Peyer's patch (tissue), 4 donors: Measurements from ENCODE around the gene STK32C. TPM values are rescaled to one million over a fixed set of nuclear protein-coding genes. Genes with fewer than 3 reads are reported as not detected.

ENCODE experiments used
- DNase-seq, 3 donors: peaks; one replicate each; pipeline ENCODE4 v3.0.0-alpha.2; 2017 to 2019
- H3K27ac ChIP-seq, 4 donors: fragments of 200-600 bp; sonication (generic); one replicate each; pipeline ENCODE4 v1.5.1; 2016 to 2019
- H3K27me3 ChIP-seq, 2 donors: fragments of 200-600 bp; sonication (generic); one replicate each; pipeline ENCODE4 v1.5.1; 2019
- H3K36me3 ChIP-seq, 3 donors: fragments of 200-600 bp; sonication (generic); one replicate each; pipeline ENCODE4 v1.5.1; 2016 to 2019
- H3K4me1 ChIP-seq, 4 donors: fragments of 200-600 bp; sonication (generic); one replicate each; pipeline ENCODE4 v1.5.1; 2016 to 2019
- H3K4me3 ChIP-seq, 4 donors: fragments of 200-600 bp; sonication (generic); 1 replicate in 3 of 4; 2 replicates in 1 of 4; pipeline ENCODE4 v1.5.1; 2016 to 2019; ENCODE audit warnings: mild to moderate bottlenecking in 1 of 4
- H3K9me3 ChIP-seq, 4 donors: fragments of 200-600 bp; sonication (generic); one replicate each; pipeline ENCODE4 v1.5.1; 2016 to 2019; ENCODE audit warnings: mild to moderate bottlenecking in 1 of 4
- POLR2A ChIP-seq, 2 donors: fragments of 450-650 bp; IDR thresholded peaks; one replicate each; pipeline ENCODE4 v1.5.1; 2017; ENCODE audit warnings: antibody characterized with exemption in 2 of 2, mild to moderate bottlenecking in 2 of 2, moderate library complexity in 2 of 2
- total RNA-seq, 4 donors: library from RNA; depleted of rRNA; stranded (reverse); fragments of >200 nt; gene quantifications; one replicate each; pipeline ENCODE4 v1.1.0, GENCODE V29; 2016
- TF ChIP-seq, protein P1 (sequence below), 6 experiments: fragments of 450-650 bp in 4 of 6; fragments of 200-600 bp in 2 of 6; sonication (generic) in 1 of 6; IDR thresholded peaks; one replicate each; pipeline ENCODE4 v1.5.1; 2017 to 2019; ENCODE audit warnings: antibody characterized with exemption in 6 of 6, mild to moderate bottlenecking in 3 of 6, moderate library complexity in 1 of 6

STK32C gene
- total RNA-seq, 4 donors from 2014 or later = 0.35 to 23.9 (median 4.4) TPM

DNA sequence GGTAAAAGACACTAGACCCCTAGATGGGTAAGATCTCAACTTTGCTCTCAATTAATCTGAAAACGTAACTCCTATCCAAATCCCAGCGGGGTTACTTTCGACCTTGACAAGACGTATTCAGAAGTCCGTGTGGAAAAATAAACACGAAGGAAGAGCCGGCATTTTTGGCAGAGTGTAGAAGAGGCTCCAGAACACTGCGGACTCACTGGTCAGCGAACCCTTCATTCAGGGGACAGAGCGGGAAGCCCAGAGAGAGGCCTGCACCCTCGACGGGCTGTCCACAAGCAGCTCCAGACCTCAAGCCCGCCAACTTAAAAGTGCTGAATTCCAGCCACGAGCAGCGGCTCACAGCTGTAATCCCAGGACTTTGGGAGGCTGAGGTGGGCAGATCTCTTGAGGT lies 66.3 kb downstream of the STK32C start:
- Histone ChIP-seq H3K36me3 (no peaks in the 10 kb centered on the region), H3K27ac (no peak overlapping the region), H3K4me1 (no peaks in the 10 kb centered on the region), H3K9me3 (no peaks in the 10 kb centered on the region), H3K4me3 (no peak overlapping the region), H3K27me3 (no peaks in the 10 kb centered on the region)
- TF ChIP-seq, protein P1, sequence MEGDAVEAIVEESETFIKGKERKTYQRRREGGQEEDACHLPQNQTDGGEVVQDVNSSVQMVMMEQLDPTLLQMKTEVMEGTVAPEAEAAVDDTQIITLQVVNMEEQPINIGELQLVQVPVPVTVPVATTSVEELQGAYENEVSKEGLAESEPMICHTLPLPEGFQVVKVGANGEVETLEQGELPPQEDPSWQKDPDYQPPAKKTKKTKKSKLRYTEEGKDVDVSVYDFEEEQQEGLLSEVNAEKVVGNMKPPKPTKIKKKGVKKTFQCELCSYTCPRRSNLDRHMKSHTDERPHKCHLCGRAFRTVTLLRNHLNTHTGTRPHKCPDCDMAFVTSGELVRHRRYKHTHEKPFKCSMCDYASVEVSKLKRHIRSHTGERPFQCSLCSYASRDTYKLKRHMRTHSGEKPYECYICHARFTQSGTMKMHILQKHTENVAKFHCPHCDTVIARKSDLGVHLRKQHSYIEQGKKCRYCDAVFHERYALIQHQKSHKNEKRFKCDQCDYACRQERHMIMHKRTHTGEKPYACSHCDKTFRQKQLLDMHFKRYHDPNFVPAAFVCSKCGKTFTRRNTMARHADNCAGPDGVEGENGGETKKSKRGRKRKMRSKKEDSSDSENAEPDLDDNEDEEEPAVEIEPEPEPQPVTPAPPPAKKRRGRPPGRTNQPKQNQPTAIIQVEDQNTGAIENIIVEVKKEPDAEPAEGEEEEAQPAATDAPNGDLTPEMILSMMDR (IDR thresholded peaks at IDR 0.05) = no peak
- no peak for TF ChIP-seq POLR2A (IDR thresholded peaks at IDR 0.05)
- no peak for DNase-seq

DNA sequence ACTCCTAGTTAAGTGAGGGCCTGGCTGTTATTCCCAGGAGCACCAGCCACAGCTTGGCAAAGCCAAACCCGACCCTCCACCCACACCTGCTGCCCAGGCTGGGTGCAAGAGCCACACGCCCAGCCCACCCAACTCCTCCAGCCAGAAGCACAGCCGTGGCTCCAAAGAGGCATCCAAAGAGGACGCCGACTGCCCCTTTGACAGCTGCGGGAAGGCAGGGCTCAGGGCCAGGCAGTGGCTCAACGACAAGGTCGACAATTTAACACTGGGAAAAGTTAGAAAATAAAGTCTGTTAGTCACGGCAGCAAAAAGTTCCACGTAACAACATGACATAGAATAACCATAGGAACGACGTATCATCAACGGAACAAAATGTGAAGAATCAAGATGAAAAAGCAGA lies 66.7 kb downstream of the STK32C start:
- Histone ChIP-seq H3K27ac (no peak overlapping the region), H3K4me1 (no peaks in the 10 kb centered on the region), H3K36me3 (no peaks in the 10 kb centered on the region), H3K4me3 (no peak overlapping the region), H3K27me3 (no peaks in the 10 kb centered on the region), H3K9me3 (no peaks in the 10 kb centered on the region)
- no peak for DNase-seq
- TF ChIP-seq, protein P1 (IDR thresholded peaks at IDR 0.05) = no peak
- no peak for TF ChIP-seq POLR2A (IDR thresholded peaks at IDR 0.05)

DNA sequence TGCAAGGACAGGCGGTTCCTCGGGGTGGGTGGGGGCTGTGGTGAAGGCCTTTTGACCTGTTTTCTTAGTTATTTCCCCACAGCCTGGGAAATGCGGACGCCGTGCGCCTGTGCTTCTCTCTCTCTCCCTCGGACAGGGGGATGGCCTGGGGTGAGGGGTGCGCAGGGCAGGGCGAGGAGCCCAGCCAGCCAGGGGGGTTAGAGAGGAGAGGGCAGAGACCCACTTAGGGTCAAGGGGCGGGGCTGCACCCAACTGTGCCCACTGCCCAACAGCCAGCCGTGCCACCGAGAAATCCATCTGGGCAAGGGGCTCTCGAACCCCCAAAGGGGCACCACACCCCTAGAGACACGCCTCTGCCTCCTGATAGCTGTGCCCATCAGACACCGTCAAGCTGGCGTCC lies 67.2 kb downstream of the STK32C start:
- no peak overlapping the region for H3K4me3 ChIP-seq
- TF ChIP-seq, protein P1 (IDR thresholded peaks at IDR 0.05) = no peak
- H3K36me3 ChIP-seq = no peaks in the 10 kb centered on the region
- H3K27ac ChIP-seq = no peak overlapping the region
- no peaks in the 10 kb centered on the region for H3K4me1 ChIP-seq
- DNase-seq = no peak
- no peaks in the 10 kb centered on the region for H3K27me3 ChIP-seq
- H3K9me3 ChIP-seq = no peaks in the 10 kb centered on the region

DNA sequence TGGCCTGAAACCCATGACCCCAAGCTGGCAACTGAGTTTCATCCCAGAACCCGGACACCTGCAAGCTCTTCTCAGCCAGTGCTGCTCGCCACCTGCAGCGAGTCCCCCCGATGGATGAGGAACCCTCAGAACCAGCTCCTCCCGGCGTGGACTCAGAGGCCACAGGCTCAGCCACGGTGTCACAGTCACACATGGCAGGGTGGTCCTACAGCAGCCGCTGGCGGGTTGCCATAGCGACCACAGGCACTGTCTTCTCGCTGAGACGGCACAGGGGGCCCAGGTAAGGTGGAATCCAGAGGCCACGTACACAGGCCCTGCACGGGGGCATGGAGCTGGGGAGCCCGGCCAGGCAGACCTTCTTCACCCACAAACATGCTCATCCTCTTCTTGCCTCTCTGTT lies 67.6 kb downstream of the STK32C start:
- Histone ChIP-seq H3K4me3 (no peak overlapping the region), H3K9me3 (no peaks in the 10 kb centered on the region), H3K36me3 (no peaks in the 10 kb centered on the region), H3K27me3 (no peaks in the 10 kb centered on the region), H3K4me1 (no peaks in the 10 kb centered on the region), H3K27ac (no peak overlapping the region)
- TF ChIP-seq POLR2A (IDR thresholded peaks at IDR 0.05) = no peak
- TF ChIP-seq, protein P1 (IDR thresholded peaks at IDR 0.05) = no peak
- no peak for DNase-seq

DNA sequence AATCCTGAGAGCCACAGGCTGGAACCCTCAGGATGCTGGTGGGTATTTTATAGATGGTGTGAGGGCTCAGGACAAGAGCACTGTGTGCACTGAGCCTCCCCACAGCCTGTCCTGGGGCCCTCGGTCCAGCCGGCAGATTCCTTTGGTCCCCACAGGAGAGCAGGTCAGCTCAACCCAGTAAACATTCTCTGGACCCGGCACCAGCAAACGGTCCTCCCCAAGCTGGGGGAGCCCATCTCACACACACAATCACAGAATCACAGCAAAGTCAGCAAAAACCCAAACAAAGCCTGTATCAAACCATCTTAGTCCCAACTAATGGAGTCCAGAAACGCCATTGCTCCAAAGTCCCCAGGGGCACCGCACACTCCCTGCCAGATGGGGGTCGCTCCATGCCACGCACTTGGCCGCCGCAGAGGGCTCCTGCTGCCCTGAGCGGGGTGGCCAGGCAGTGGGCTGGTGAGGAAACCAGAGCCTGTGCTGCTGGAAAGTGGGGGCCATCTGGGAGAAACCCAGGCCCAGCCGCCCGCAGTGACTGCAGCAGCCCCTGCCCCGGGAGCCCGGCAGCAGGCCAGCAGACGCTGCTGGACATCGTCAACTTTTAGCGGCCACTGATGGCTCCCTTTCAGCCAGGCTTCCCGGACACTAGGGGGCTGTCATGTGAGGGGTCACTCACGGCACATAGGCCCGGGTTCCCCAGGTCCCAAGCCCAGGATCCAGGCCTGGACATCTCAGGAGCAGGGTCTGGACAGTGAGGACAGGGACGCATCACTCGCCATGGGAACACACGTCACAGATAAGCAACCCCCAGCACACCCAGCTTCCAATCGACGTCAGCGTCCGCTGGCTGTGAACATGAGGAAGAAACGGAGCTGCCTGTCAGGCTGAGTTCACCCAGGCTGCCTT lies 68.4 kb downstream of the STK32C start:
- no peak overlapping the region for H3K27ac ChIP-seq
- H3K4me1 ChIP-seq = no peaks in the 10 kb centered on the region
- H3K4me3 ChIP-seq = no peak overlapping the region
- no peak for DNase-seq
- no peaks in the 10 kb centered on the region for H3K27me3 ChIP-seq
- no peak for TF ChIP-seq POLR2A (IDR thresholded peaks at IDR 0.05)
- TF ChIP-seq, protein P1 (IDR thresholded peaks at IDR 0.05) = no peak
- H3K9me3 ChIP-seq = no peaks in the 10 kb centered on the region
- no peaks in the 10 kb centered on the region for H3K36me3 ChIP-seq
